HG02642 (cell line): ENCODE results near the gene SIL1.

Source experiments
- ATAC-seq: cut with Tn5 transposase; IDR thresholded peaks from one replicate; pipeline ENCODE4 v1.9.1; 2021; ENCODE audit warnings: mild to moderate bottlenecking; ENCODE audit not compliant: unreplicated experiment, poor library complexity

SIL1 gene

DNA sequence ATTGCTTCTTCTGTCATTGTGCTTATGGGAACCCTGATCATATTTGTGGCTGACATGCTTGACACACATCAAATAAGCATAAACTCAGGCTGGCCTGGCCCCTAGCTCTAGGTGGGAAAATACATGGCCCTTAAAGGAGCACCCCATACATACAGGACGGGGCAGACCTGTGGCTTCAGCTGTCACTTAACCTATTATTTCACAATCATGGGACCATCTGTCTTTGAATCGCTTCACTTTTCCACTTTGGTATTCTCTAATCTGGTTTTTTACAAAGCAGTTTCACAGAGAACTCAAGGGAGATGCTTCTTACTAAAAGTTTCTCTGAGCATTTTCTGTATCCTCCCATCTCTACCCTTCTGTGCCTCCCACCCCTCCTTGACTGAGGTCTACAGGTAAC lies 288.4 kb downstream of the SIL1 start:
- no peak for ATAC-seq

DNA sequence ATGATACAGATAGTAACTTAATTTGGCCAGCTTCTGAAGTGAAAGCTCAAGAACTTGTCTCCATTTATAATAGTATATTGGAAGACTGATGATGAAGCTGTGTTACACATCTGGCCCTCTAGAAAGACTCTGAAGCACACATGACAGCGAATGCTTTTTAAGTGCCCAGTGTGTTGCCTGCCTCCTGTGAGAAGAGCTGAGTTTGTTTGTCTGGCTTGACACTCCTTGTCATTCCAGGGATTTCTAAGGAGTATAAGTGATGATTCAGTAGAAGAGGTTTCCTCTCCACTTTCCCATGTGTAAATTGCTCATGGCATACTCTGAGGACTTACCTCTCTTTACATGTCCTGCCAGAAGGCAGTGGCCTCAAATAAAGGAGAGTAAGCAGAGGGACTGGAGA lies 292.6 kb downstream of the SIL1 start:
- no peak for ATAC-seq

DNA sequence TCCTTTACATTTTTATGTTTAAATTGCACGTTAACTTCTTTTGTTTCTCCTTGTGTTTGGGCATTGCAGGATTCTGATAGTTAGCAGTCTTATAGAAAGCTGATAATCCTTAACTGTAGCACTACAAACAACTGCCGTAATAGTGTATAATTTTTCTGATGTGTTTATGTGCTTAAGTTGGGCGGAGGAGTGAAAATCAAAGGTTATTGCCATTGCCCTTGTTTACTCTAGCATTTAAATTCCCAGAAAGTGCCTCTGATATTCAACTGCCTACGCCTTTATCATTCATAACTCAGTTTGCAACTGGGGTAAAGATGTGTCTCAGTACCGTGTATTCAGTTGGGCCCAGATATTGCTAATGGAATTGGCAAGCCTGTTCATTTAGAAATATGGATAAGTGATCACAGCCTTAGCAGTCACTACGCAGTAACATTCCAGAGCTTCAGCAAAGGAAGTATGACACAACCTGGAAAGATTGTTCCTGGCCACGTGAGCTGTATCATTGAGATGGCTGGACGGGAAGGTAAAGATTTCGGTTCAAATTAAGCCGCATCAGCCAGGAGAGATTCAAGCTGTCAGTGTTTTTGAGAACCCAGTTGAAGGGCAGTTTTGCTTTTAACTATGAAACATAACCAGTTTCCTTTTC lies 294.9 kb downstream of the SIL1 start:
- no peak for ATAC-seq

DNA sequence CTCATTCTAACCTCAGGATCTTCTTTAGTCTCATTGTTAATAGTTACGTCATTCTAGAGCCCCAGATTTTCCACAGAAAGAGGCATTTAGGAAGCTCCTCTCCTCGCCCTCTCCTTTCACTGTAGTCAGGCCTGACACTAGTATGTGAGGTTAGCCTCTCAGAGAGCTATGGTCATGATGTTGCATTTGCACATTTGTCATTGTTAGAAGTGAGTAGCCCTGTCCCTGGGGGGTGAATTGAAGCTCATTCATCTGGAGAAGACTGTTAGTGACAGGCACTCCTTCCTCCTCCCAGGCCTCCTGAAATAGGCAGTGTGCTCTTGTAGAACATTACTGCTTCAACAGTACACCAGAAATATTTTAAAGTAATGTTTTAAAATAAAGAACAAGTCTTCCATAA lies 296.5 kb downstream of the SIL1 start:
- ATAC-seq = no peak

DNA sequence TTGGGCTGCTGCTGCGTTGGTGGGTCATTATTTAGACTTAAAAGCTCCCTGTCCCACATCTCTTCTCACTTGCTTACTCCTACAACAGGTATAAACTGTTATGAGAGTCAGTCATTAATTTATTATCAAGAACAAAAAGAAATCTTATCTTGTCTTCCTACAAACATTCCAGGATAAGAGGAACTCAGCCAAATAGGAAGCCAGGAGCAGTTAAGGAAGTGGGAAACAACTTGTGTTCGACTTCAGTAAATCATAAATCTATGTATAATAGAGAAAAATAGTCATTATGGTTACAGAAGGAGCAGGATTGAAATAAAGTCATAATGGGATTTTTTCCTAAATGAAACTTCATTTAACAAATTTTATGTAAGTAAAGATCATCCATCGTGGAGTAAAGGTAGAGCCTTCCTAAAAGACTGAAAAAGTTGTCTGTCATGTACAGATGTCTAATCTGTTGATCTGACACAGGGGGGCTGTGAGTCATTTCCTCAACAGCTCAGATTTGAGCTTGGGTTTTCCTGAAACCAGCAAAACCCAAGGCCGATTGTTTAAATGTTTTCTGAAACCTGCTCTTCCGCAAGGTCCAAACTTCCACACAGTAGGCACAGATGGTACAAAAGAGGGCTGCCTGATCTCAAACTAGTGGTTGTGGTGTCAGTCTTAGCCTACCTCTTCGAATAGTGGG lies 297.7 kb downstream of the SIL1 start:
- no peak for ATAC-seq

DNA sequence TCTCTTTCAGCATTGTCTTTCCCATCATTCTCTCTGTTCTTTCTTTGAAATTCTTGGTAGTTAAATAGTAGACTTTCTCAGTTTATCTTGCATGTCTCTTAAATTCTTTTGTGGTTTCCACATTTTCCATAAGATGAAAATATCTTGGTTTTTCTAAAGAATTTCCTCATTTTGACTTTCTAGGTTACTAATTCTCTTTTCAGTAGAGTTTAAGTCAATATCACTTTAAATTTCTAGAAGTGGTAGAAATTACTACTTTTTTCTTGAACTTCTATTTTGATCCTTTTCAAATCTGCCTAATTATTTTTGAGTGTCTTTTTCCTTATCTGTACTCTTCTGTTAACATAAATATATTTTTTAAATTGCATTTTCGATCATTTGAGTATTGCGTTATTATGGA lies 299.4 kb downstream of the SIL1 start:
- ATAC-seq = no peak

DNA sequence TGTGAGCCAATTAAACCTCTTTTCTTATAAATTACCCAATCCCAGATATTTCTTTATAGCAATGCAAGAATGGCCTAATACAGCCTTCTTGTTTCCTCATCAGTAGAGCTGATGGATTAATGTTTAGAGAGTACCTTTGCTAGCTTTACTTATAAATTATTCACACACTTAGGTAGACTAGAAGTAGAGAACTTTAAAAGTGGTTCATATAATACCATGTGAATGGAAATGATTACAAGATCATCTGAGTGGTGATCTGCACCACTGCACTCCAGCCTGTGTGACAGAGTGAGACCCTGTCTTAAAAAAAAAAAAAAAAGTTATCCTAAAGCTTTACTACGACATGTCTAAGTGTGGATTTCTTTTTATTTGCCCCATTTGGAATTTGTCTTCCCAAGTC lies 299.9 kb downstream of the SIL1 start:
- ATAC-seq = no peak
